Skin epidermis (tissue), 12 donors: ENCODE measurements around the gene ELL.
A peak's percentile ranks its signal among the peaks of the same experiment; 100 is the strongest.

ENCODE experiments used
- H3K27ac ChIP-seq, 21 experiments: fragments of 200-600 bp; sonication (generic) in 11 of 21; one replicate each; pipeline ENCODE4 v1.5.0; 2020; ENCODE audit warnings: mild to moderate bottlenecking in 3 of 21, inconsistent platforms in 2 of 21, moderate library complexity in 2 of 21
- H3K4me3 ChIP-seq, 7 experiments: fragments of 200-600 bp; sonication (generic) in 2 of 7; one replicate each; pipeline ENCODE4 v1.5.0; 2020; ENCODE audit warnings: inconsistent platforms in 2 of 7, mild to moderate bottlenecking in 2 of 7, moderate library complexity in 1 of 7

ELL gene

DNA sequence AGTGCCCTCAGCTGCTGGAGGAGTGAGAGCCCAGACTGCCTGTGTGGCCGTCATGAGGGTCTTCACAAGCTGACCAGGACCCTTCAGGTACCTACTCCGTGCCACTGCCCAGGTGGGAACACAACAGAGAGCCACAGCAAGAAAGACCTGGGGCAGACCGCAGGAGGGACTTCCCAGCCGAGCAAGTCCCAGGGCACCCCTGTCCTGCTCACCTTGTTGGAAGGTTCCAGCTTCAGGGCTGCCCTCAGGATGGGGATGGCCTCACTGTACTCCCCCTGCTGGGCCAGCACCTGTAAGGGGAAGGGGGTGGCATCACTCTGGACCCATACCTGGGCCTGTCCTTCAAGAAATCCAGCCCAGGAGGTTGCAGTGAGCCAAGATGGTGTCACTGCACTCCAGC, 11.2 kb upstream of the ELL start:
- Histone ChIP-seq H3K4me3 (no peak overlapping the region), H3K27ac (no peak overlapping the region)

DNA sequence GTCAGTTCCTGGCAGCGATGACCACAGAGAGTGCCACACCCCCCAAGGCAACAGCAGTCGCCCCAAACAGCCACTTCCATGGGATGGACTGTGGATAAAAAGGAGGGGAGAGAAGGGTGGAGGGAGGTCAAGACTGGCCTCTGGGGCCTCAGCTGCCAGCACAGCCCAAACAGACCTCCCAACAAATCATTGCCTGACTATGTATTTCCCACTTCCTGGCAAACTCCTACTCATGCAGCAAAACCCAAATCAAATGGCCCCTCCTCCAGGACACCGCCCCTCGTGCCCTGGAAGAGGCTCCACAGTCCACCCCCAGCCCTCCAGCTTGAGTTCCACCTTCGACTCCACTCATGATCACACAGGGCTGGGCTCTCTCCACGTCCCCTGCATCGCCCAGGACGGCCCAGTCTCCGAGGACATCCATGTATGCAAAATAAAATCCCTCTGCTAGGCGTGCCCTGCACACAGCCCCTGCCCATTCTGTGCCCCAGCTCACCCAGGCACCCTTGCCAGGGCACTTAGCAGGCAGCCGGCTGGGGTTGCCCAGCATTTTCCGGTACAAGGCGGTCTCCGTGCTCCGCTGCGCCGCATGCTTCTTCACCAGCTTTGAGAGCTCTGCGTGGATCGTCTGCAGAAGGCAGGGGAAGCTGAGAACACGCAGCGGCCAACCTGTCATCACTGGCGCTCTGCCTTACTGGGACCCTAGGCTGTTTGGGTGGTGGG, 10.5 kb upstream of the ELL start:
- no peak overlapping the region for H3K27ac ChIP-seq

DNA sequence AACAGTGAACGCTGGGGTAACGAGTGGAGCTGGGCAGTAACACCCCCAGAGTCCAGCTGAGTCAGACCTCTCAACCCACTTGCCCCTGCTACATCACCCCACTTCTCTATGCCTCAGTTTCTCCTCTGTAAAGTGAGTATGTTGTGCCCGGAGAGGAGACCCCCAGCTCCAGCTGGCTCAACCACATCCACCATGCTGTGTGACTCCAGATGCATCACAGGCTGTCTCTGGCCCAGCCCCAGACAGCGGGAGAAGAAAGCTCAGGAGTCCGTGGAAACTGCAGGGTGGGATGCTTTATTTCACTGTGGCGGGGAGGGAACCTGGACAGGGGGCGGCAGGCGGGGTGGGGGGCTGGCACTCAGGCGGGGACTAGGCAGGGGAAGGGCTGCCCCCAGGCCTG, 9.6 kb upstream of the ELL start:
- Histone ChIP-seq H3K27ac (no peak overlapping the region), H3K4me3 (no peak overlapping the region)

More for the DNA sequence above, 10.5 kb upstream of the ELL start:
- no peak overlapping the region for H3K4me3 ChIP-seq

DNA sequence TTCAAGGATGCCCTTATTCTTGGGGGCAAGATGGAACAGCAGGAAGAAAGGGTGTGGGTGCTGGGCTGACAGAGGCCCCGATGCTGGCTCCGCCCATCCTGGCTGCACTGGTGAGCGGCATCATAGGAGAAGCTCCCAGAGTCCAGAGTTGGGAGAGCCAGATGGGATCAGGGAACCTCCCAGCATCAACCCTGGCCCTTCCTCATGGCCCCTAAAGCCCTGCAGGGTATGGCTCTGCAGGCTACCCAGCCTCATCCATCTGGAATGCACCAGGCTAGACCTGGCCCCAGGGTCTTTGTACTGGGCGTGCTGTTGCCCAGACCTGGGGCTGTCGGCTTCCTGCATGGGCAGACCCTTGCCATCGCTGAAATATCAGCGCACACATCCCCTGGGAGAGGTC, 7.9 kb upstream of the ELL start:
- Histone ChIP-seq H3K27ac (no peak overlapping the region), H3K4me3 (no peak overlapping the region)

DNA sequence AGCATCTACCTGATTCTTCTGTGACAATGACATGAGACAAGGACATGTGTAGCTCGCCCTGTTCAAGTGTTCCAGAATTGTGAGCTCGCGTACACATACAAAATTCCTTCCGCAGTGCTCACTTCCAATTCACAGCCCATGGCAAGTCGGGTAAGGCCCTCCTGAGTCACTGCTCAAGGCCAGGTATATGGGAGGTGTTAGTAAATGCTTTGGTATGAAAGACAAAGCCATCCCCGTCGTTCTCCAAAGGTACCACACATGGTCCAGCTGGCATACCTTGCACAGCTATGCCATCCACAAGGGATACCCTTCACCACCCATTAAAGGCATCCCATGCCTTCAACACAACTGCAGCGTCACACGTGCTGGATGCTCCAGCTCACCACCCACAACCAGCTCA, 4.4 kb upstream of the ELL start:
- no peak overlapping the region for H3K4me3 ChIP-seq
- no peak overlapping the region for H3K27ac ChIP-seq

DNA sequence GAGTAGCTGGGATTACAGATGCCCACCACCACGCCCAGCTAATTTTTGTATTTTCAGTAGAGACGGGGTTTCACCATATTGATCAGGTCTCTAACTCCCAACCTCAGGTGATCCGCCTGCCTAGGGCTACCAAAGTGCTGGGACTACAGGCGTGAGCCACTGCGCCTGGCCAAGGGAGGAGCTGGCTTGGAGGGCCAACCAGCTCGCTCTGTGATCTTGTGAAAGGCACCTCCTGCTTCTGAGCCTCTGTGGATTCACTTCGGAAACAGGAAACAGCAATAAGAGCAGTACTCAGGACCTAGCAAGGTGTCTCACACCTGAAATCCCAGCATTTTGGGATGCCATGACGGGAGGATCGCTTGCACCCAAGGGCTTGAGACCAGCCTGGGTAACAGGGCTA, 2.0 kb upstream of the ELL start:
- Histone ChIP-seq H3K4me3 (no peak overlapping the region), H3K27ac (no peak overlapping the region)

DNA sequence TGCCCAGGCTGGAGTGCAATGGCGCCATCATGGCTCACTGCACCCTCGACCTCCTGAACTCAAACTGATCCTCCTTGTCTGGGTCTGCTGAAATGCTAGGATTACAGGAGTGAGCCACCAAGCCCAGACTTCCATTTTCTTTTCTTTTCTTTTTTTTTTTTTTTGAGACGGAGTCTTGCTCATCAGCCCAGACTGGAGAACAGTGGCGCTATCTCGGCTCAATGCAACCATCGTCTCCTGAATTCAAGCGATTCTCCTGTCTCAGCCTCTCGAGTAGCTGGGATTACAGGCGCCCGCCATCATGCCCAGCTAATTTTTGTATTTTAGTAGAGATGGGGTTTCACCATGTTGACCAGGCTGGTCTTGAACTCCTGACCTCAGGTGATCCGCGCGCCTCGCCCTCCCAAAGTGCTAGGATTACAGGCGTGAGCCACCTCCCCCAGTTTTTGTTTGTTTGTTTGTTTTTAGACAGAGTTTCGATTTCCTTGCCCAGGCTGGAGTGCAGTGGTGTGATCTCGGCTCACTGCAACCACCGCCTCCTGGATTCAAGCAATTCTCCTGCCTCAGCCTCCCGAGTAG, 1.1 kb upstream of the ELL start:
- peak overlapping the region in 19 of 21 experiments; percentile 1 to 98 (median 59) for H3K27ac ChIP-seq
- H3K4me3 ChIP-seq, result peak overlapping the region in 1 of 7 experiments; percentile 8

DNA sequence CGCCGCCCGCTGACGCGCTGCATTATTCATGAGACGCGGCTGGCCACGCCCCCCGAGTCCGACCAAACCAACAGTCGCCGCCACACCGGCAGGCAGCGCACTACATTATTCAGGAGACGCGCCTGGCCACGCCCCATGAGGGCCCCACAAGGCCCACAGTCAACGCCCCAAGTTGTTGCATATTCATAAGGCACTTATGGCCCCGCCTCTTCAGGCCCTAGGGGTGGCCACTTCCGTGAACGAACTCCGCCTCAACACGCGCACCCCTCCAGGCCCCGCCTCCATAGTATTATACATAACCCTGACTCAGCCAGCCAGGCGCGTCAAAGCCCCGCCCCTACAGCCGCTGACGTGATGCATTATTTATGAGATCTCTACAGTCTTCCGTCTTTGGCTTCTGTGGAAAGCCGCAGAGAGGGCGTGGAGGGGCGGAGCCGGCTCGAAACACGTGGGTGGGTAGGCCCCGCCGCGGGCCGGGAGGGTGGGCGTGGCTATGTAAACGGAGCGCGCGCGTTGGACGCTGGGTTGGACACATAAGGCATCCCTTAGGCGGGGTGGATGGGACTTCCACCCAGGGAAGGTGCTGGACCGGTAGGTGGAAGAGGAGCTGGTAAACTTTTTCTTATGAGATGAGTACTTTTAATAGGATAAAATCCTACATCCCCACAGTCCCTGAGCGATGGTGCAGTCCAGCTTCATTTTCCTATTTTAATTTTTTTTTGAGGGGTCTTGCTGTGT, 423 bp upstream of the ELL start:
- H3K27ac ChIP-seq, result peak overlapping the region in 20 of 21 experiments; percentile 60 to 100 (median 98)
- H3K4me3 ChIP-seq, result peak overlapping the region; percentile 69 to 99 (median 93)

DNA sequence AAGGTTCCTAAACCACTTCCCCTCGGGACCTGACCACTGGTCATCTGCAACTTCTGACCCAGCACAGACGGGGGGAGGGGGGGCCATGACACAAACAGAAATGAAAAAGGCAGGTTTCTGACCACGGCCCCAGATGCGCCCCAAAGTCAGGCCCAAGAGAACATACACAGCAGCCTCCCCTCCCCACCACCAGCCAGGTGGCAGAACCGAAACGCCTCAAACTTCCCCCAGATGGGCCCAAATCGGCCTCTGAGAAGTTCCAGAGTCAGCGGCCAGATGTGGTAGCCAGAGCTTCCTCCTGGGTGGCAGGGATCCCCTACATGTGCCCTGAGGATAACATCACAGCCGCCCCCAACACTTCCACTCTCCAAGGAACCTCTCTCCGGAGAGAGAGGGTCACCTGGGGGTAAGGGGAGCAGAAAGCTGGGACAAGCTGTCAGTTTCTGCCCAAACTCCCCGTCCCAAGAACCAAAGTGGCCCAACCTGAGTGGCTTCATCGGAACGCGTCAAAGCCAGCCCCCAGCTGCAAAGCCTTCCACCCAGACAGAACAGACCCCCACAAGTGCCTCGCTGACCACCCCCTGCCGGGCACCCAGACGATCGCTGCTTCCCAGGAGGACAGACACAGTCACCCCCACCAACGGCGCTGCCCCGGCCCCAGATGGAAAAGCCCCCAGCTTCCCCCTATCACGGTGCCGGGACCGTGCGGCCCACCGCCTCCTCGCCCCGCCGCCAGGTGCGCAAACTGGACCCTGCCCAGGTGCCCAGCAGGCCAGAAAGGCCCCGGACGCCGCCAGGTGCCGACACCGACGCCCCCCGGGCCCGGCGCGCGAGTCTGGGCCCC, 800 bp downstream of the ELL start:
- peak overlapping the region; percentile 69 to 99 (median 93) for H3K4me3 ChIP-seq

DNA sequence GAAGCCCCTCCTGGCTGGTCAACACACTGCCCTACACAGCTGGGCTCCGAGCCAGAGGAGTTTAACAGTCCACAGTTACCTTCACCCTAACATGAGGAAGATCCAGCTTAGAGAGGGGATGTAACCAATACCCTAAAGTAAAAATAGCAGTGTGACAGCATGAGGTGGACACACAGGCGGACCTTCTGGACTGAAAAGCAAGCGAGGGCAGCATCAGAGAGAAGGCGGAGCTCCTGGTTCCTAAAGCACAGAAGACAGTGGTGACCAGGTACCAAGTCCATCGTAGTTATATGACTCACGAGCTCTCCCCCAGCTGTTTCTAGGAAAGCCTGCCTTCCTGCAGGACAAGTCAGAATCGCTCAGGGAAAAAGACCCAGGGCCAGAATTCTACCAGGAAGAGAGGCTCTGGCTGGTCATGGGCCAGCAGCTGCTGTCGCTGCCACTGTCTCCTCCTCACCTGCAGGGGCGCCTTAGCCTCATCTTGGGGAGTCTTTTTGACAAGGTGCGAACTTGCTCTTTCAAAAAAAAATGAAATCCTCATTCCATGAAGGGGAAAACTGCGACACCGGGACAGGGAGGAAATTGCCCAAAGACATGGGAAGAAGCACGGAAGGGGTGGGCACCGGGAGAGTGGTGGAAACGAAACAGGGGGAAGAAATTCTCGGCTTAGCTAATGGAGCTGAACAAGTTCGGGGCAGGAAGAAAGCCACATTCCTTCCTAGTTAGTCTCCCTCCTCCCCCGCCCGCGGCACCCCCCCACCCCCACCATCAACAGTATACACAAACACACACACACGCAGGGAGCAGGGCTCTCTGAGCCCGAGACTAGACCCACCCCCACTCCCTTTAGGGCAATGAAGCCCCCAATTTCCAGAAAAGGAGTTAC, 1.7 kb downstream of the ELL start:
- Histone ChIP-seq H3K4me3 (peak overlapping the region; percentile 69 to 99 (median 93)), H3K27ac (peak overlapping the region; percentile 88 to 100 (median 98))

More for the DNA sequence above, 800 bp downstream of the ELL start:
- peak overlapping the region; percentile 88 to 100 (median 98) for H3K27ac ChIP-seq

DNA sequence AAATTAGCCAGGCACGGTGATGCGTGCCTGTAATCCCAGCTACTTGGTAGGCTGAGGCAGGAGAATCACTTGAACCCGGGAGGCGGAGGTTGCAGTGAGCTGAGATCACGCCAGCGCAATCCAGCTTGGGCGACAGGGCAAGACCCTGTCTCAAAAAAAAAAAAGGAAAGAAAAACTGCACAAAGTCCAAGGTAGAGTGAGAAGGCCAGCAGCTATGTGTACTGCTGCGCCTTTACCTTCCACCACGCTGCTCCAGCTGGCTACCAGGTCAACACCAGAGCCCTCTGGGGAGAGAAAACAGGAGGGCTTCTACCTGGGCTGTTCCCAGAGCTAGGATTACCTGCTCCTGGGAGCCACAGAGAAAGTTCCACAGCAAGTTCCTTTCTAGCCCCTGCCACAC, 3.2 kb downstream of the ELL start:
- H3K27ac ChIP-seq, result peak overlapping the region in 11 of 21 experiments; percentile 2 to 100 (median 97)
- no peak overlapping the region for H3K4me3 ChIP-seq

DNA sequence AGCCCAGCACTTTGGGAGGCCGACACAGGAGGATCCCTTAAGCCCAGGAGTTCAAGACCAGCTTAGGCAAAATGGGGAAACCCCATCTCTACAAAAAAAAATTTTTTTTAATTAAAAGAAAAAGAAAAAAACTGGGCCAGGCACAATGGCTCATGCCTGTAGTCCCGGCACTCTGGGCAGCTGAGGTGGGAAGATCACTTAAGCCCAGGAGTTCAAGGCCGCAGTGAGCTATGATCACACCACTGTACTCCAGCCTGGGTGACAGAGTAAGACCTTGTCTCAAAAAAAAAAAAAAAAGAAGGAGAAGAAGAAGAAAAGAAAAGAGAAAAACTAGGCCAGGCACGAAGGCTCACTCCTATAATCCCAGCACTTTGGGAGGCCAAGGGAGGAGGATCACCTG, 4.3 kb downstream of the ELL start:
- Histone ChIP-seq H3K27ac (peak overlapping the region in 1 of 21 experiments; percentile 100), H3K4me3 (no peak overlapping the region)

DNA sequence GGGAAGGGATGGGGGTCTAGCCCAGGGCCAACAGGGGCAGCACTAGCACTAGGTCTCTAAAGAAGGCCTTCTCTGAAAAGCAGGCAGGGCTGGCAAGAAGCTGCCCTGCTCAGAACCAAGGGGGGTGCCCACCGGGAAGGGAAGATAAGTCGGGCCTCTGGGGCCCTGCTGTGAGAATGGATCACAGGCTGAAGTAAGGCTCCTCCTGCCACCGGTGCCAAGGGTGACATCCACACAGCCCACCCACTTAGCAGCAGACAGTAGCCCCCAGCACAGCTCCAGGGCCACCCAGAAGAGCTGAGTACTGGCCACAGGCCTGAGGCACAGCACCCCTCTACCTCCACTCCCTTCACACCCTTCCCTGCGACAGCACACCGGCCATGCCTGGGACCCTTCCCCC, 5.9 kb downstream of the ELL start:
- H3K4me3 ChIP-seq, result no peak overlapping the region
- H3K27ac ChIP-seq, result peak overlapping the region in 12 of 21 experiments; percentile 28 to 82 (median 62)

DNA sequence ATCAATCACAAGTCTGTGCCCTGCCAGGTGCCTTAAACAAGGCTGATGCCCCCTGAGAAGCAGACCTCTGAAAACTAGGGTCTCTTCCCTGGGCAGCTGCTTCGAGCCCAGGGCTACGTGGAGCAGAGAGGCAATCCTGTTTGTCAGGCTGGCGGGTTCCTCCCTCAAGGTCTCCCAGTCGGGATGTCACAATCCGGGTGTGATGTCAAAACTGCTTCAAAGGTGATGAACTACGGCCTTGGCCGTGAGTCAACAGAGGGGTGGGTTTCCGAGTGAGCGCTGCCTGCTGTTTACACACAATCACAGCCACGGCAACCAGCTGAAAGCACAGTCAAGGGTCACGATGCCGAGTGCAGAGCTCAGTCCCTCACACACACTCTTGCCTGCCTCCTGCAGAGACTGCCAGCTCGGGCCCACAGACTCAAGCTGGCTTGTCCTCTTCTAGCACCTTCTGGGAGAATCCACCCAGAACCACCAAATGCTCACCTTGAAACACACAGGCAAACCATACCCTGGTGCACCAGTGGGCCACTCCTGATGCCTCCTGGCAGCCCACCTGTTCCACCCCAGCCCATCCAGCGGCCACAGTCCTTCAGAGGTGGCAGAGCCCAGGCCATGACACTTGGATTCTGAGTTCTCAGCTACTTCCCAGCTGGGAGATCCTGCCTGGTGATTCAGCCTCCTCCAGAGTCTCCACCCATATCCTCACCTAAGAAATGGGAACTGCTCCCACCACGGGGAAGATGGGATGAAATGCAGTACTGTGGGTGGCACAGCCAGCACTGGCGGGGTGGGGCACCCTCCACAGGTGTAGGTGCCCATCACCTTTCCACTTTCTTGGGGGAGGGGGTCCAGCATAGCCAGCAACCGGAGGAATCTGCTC, 6.8 kb downstream of the ELL start:
- no peak overlapping the region for H3K4me3 ChIP-seq
- H3K27ac ChIP-seq, result peak overlapping the region in 19 of 21 experiments; percentile 9 to 82 (median 61)

DNA sequence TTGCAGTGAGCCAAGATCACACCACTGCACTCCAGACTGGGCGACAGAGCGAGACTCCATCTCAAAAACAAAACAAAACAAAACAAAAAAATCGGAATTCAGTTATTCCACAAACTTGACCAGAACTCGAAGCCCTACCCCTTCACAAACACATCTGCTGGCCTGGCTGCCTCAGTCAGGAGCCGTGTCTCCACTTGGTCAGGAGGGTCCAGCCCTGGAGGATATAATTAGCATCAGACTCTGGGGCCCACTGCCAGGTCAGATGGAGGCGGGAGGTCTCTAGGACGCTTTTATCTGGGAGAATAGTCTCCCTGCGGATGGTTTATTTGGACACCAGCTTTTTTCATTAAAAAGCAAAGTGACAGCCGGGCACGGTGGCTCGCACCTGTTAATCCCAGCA, 8.0 kb downstream of the ELL start:
- H3K27ac ChIP-seq, result peak overlapping the region in 4 of 21 experiments; percentile 10 to 73 (median 32)
- no peak overlapping the region for H3K4me3 ChIP-seq

DNA sequence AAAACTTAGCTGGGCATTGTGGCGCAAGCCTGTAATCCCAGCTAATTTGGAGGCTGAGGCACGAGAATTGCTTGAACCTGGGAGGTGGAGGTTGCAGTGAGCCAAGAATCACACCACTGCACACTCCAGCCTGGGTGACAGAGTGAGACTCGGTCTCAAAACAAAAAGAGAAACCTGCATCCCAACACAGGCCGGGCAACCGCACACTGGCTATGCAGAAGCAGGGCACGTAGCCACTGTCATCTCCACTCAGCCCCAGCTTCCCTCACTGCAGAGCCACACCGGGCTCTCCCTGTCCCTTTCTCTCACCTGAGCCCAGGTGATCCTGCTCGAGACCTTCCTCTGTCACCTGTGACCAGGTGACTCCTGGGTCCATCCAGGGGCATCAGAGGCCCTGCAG, 11.7 kb downstream of the ELL start:
- Histone ChIP-seq H3K4me3 (no peak overlapping the region), H3K27ac (peak overlapping the region in 1 of 21 experiments; percentile 14)

DNA sequence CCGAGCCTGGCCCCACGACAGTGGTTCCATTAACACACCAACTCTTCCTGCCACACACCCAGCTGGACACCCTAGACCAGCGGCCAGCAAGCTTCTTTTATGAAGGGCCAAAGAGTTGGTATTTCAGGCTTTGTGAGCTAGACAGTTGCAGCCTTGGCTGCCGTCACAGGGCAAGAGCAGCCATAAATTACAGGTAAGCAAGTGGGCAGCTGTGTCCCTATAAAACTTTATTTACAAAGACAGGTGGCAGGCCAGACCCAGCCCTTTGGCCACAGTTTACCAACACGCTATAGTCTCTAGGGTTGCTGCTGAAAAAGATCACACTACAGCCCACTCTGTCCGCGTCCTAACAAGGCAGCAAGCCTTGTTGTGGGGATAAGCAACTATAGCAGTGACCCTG, 13.3 kb downstream of the ELL start:
- peak overlapping the region in 5 of 21 experiments; percentile 21 to 56 (median 33) for H3K27ac ChIP-seq

More for the DNA sequence above, 13.3 kb downstream of the ELL start:
- no peak overlapping the region for H3K4me3 ChIP-seq
